Activated CD8-positive, alpha-beta T cell treated with anti-CD3 and anti-CD28 coated beads, Interleukin-2, amount 10 ng/mL, durations not matched to agents 7 days and 5 days (primary cell): ENCODE measurements around the gene OR56A5. TPM values are rescaled to one million over a fixed set of nuclear protein-coding genes. Genes with fewer than 3 reads are reported as not detected.

Source experiments
- ATAC-seq: fragments of 150-1000 bp; cut with Tn5 transposase; one replicate; pipeline ENCODE4 v1.10.0; 2021; ENCODE audit warnings: moderate library complexity
- CTCF ChIA-PET: fragments of 350-600 bp; sonication (Branson Sonifier 250); formaldehyde crosslinking; loops from one replicate; lab custom pipeline; 2021; ENCODE audit warnings: antibody characterized with exemption; lab: Charles Lee
- POLR2A ChIA-PET: fragments of 350-600 bp; sonication (Branson Sonifier 250); formaldehyde crosslinking; loops from one replicate; lab custom pipeline; 2021; ENCODE audit warnings: antibody characterized with exemption; lab: Charles Lee
- DNase-seq: peaks from one replicate; pipeline ENCODE4 v3.0.0-alpha.2; 2020
- H3K27ac Mint-ChIP-seq: one replicate; pipeline ENCODE4 v1.8.0; 2021; ENCODE audit warnings: mild to moderate bottlenecking, mixed read lengths
- H3K27me3 Mint-ChIP-seq: one replicate; pipeline ENCODE4 v1.8.0; 2021; ENCODE audit warnings: low read depth, mixed read lengths
- H3K36me3 Mint-ChIP-seq: one replicate; pipeline ENCODE4 v1.8.0; 2021; ENCODE audit warnings: low read depth, mixed read lengths
- H3K4me1 Mint-ChIP-seq: one replicate; pipeline ENCODE4 v1.8.0; 2021; ENCODE audit warnings: low read depth, mixed read lengths
- H3K4me3 Mint-ChIP-seq: one replicate; pipeline ENCODE4 v1.8.0; 2021; ENCODE audit warnings: mild to moderate bottlenecking, mixed read lengths
- H3K9me3 Mint-ChIP-seq: one replicate; pipeline ENCODE4 v1.8.0; 2022; ENCODE audit warnings: mixed read lengths; ENCODE audit not compliant: insufficient read depth
- total RNA-seq, 2 experiments: library from RNA; stranded (reverse); gene quantifications; one replicate each; pipeline ENCODE4 v1.2.3, GENCODE V29; 2021

OR56A5 gene
- total RNA-seq, 2 experiments from 2014 or later: not detected

DNA sequence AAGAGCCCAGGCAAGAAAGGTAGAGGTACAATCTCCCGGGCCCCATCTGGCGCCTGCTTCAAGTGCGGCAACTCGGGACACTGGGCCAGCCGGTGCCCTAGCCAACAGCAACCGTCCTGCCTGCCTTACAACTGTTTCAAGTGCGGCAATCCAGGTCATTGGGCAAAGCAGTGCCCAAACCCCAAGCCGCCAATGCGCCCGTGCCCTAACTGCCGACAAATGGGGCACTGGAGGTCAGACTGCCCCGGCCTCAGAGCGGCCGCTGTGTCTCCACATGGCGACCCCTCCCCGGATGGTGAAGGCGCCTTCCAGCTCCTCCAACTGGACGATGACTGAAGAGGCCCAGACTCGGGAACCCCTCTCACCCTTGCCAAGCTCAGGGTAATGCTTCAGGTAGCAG is 37.7 kb downstream of the OR56A5 start:
- ChIA-PET POLR2A (no interaction called here), CTCF (no interaction called here)
- H3K27me3 Mint-ChIP-seq: no peaks in the 10 kb centered on the region
- H3K27ac Mint-ChIP-seq: no peak overlapping the region
- H3K36me3 Mint-ChIP-seq: no peaks in the 10 kb centered on the region
- no peak for DNase-seq
- H3K9me3 Mint-ChIP-seq: peaks cover 10% of the 10 kb centered on the region
- ATAC-seq: no peak
- no peak overlapping the region for H3K4me3 Mint-ChIP-seq
- no peaks in the 10 kb centered on the region for H3K4me1 Mint-ChIP-seq

DNA sequence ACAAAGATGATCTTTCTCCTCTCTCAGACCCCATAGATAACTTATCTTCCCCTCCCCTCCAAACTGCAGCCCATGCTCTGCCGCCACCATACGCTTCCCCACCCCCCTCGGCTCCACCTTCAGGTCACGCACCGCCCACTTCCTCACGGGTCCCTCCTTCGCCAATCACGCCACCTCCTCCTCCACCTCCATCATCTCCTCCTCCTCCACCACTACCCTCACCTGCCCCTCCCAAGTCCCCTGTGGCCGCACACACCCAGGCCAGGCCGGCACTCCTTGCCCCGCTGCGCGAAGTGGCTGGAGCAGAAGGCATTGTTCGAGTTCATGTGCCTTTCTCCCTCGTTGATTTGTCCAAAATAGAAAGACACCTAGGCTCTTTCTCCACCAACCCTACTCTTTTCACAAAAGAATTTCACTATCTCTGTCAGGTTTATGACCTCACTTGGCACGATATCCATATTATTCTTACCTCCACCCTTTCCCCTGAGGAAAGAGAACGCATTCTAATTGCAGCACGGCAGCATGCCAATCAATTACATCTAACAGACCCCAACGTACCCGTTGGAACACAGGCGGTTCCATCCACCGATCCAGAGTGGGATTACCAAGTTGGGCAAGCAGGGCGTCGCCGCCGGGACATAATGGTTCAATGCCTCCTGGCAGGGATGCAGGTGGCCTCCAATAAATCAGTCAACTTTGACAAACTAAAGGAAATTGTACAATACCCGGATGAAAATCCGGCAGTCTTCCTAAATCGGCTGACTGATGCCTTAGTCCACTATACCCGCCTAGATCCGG is 38.5 kb downstream of the OR56A5 start:
- no peaks in the 10 kb centered on the region for H3K36me3 Mint-ChIP-seq

DNA sequence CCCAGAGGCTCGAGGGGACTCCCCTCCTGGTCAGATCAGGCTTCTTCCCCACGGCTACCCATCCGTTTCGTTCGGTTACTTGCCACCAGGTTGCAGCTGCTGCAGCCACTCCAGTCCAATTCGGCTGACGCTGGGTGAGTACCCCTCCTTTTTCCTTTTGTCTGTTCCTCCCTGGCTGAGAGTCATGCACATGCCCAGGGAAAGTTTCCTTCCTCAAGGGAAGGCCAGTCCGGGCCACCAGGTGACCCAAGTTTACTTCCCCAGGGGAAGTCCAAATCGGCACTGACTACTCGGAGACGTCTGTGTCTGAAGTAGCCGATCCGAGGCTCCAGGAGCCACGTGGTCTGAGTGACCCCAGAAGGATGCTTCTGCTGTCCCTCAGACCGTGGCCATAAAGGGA is 39.5 kb downstream of the OR56A5 start:
- Mint-ChIP-seq H3K4me3 (no peak overlapping the region), H3K36me3 (no peaks in the 10 kb centered on the region), H3K27ac (no peak overlapping the region), H3K27me3 (no peaks in the 10 kb centered on the region), H3K4me1 (no peaks in the 10 kb centered on the region), H3K9me3 (peaks cover 10% of the 10 kb centered on the region)
- ATAC-seq (no peak), DNase-seq (no peak)
- ChIA-PET CTCF (no interaction called here), POLR2A (no interaction called here)

More for the DNA sequence above, 38.5 kb downstream of the OR56A5 start:
- POLR2A ChIA-PET: no interaction called here
- no peak overlapping the region for H3K4me3 Mint-ChIP-seq
- ATAC-seq (no peak), DNase-seq (no peak)
- H3K27ac Mint-ChIP-seq: no peak overlapping the region
- CTCF ChIA-PET: no interaction called here
- H3K4me1 Mint-ChIP-seq: no peaks in the 10 kb centered on the region
- H3K9me3 Mint-ChIP-seq: peaks cover 10% of the 10 kb centered on the region
- H3K27me3 Mint-ChIP-seq: no peaks in the 10 kb centered on the region

DNA sequence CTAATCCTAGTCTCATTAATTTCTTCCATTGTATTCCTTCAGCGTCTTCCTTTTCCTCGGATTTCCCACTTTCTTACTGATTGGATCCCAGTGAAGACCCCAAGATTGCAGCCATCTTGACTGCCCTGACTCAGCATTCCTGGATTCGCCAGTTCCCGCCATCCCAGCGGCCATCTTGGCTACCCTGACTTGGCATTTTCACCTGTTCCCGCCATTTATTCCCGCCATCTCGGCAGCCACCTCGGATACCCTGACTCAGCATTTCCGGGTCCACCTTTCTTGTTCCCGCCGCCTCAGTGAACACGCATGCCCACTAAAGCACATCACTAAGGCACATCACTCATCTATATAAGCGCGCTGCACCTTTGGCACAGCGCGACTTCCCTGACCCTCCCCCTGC is 40.0 kb downstream of the OR56A5 start:
- Mint-ChIP-seq H3K4me3 (no peak overlapping the region), H3K9me3 (peaks cover 10% of the 10 kb centered on the region), H3K27me3 (no peaks in the 10 kb centered on the region), H3K4me1 (no peaks in the 10 kb centered on the region), H3K36me3 (no peaks in the 10 kb centered on the region), H3K27ac (no peak overlapping the region)
- no peak for DNase-seq
- no peak for ATAC-seq
- ChIA-PET POLR2A (no interaction called here), CTCF (no interaction called here)

DNA sequence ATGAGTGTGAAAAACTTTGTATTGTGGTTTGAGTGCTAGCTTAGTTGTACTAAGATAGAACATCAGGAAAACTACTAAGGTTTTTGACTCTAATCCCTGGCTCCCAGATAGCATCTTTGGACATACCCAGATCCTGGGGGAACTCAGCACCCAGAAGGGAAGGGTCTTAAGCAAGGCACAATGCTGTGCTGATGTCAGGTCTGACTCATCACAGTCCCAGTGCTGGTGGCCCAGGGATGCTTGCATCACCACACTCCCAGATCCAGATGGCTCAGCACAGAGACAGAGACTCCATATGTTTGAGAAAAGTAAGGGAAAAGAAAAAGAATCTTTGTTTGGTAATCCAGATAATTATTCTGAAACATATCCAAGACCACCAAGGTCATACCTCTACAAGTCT is 44.5 kb downstream of the OR56A5 start:
- POLR2A ChIA-PET: no interaction called here

DNA sequence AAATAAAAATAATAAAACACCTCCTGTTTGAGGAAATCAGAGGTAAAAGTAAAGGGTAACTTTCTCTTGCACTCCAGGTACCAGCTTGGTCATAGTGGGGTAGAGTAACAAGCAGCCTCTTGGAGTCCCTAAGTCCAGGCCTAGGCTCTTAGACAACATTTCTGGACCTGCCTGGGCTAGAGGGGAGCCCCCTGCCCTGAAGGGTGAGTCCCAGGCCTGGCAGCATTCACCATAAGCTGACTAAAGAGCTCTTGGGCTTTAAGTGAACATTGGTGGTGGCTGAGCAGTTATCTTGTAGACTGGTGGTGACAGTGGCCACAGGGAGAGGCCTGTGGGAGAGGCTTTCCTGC is 44.9 kb downstream of the OR56A5 start:
- Mint-ChIP-seq H3K4me3 (no peak overlapping the region), H3K9me3 (peaks cover 3% of the 10 kb centered on the region), H3K27ac (no peak overlapping the region), H3K36me3 (no peaks in the 10 kb centered on the region), H3K4me1 (no peaks in the 10 kb centered on the region), H3K27me3 (no peaks in the 10 kb centered on the region)
- ChIA-PET CTCF (no interaction called here), POLR2A (no interaction called here)
- DNase-seq (no peak), ATAC-seq (no peak)

More for the DNA sequence above, 44.5 kb downstream of the OR56A5 start:
- peaks cover 7% of the 10 kb centered on the region for H3K9me3 Mint-ChIP-seq
- no peaks in the 10 kb centered on the region for H3K27me3 Mint-ChIP-seq
- H3K4me1 Mint-ChIP-seq: no peaks in the 10 kb centered on the region
- H3K4me3 Mint-ChIP-seq: no peak overlapping the region
- no peaks in the 10 kb centered on the region for H3K36me3 Mint-ChIP-seq
- DNase-seq: no peak
- ATAC-seq: no peak
- no peak overlapping the region for H3K27ac Mint-ChIP-seq
- CTCF ChIA-PET: no interaction called here

DNA sequence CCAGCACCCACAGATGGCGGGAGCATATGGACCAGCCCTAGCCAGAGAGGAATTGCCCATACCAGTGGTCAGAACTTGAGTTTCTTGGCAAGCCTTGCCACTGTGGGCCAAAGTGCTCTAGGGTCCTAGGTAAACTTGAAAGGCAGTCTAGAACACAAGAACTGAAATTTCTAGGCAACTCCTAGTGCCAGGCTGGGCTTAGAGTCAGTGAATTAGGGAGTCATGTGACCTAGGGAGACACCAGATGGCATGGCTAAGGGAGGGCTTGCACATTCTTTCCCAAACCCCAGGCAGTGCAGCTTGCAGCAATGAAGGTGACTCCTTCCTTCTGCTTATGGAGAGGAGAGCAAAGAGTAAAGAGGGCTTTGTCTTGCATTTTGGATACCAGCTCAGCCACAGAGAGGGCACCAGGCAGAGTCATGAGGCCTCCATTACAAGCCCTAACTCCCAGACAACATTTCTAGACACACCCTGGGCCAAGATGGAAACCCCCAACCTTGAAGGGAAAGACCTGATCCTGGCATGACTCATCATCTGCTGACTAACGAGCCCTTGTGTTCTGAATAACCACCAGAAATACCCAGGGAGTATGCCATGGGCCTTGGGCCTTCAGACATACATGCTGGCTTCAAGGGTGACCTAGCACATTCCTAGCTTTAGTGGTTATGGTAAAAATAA is 45.4 kb downstream of the OR56A5 start:
- Mint-ChIP-seq H3K27me3 (no peaks in the 10 kb centered on the region), H3K36me3 (no peaks in the 10 kb centered on the region)
- ATAC-seq: no peak

More for the DNA sequence above, 45.4 kb downstream of the OR56A5 start:
- POLR2A ChIA-PET: no interaction called here
- DNase-seq: no peak
- Mint-ChIP-seq H3K4me1 (no peaks in the 10 kb centered on the region), H3K9me3 (no peaks in the 10 kb centered on the region), H3K27ac (no peak overlapping the region), H3K4me3 (no peak overlapping the region)
- CTCF ChIA-PET: no interaction called here

Other genes with a start within 250 kb of the OR56A5 start
- gene OR56B1, start 232.0 kb downstream of the OR56A5 start, total RNA-seq: under 1 TPM; 0.16 to 0.34 TPM
- gene OR52N4, start 214.3 kb downstream of the OR56A5 start, total RNA-seq: under 1 TPM; 0.63 to 0.71 TPM
- not detected for gene OR52N5, start 185.1 kb downstream of the OR56A5 start, total RNA-seq
- gene OR52N1, start 177.2 kb downstream of the OR56A5 start, total RNA-seq: not detected
- not detected for gene OR52N2, start 159.6 kb downstream of the OR56A5 start, total RNA-seq
- gene OR52E6, start 126.6 kb downstream of the OR56A5 start, total RNA-seq: not detected
- not detected for gene OR52E8, start 110.8 kb downstream of the OR56A5 start, total RNA-seq
- not detected for gene OR52E4, start 87.9 kb downstream of the OR56A5 start, total RNA-seq
- not detected for gene OR52E5, start 75.3 kb downstream of the OR56A5 start, total RNA-seq
- not detected for gene OR56A3, start 26.2 kb downstream of the OR56A5 start, total RNA-seq
- gene OR52L1, start 18.5 kb upstream of the OR56A5 start, total RNA-seq: not detected
- gene OR56A4, start 38.5 kb upstream of the OR56A5 start, total RNA-seq: not detected
- not detected for gene OR56A1, start 62.3 kb upstream of the OR56A5 start, total RNA-seq
- gene OR56B4, start 139.2 kb upstream of the OR56A5 start, total RNA-seq: not detected
- gene OR52B2, start 201.8 kb upstream of the OR56A5 start, total RNA-seq: not detected
- gene OR52W1, start 230.7 kb upstream of the OR56A5 start, total RNA-seq: not detected
- gene C11orf42, start 237.1 kb upstream of the OR56A5 start, total RNA-seq: not detected